HepG2 (cell line): ENCODE results near the gene EEF1A1. TPM values are rescaled to one million over a fixed set of nuclear protein-coding genes. Genes with fewer than 3 reads are reported as not detected.
A peak's percentile ranks its signal among the peaks of the same experiment; 100 is the strongest.

Experiments used
- GZF1 ChIP-seq: sonication (generic); formaldehyde crosslinking; IDR thresholded peaks from 2 replicates; pipeline ENCODE4 v1.5.1; 2020; ENCODE audit warnings: mild to moderate bottlenecking, missing genetic modification reagents
- HDAC6 ChIP-seq: fragments of 200-600 bp; sonication (generic); IDR thresholded peaks from 2 replicates; pipeline ENCODE4 v1.7.0; 2017; ENCODE audit warnings: mild to moderate bottlenecking, antibody characterized with exemption, low read length, low read depth
- JUN ChIP-seq: sonication (generic); formaldehyde crosslinking; IDR thresholded peaks from 2 replicates; pipeline ENCODE4 v1.4.0; 2020; ENCODE audit warnings: mild to moderate bottlenecking, missing genetic modification reagents
- JUND ChIP-seq: sonication (generic); formaldehyde crosslinking; IDR thresholded peaks from 2 replicates; pipeline ENCODE4 v1.8.0; 2022; ENCODE audit warnings: mild to moderate bottlenecking, missing genetic modification reagents
- KLF12 ChIP-seq: sonication (generic); formaldehyde crosslinking; IDR thresholded peaks from 2 replicates; pipeline ENCODE4 v1.4.0; 2020; ENCODE audit warnings: missing genetic modification reagents, borderline replicate concordance
- MBD4 ChIP-seq: IDR thresholded peaks from 2 replicates; pipeline ENCODE4 v1.6.1; 2012; ENCODE audit warnings: low read length, inconsistent platforms, borderline replicate concordance
- MED1 ChIP-seq: sonication (generic); formaldehyde crosslinking; IDR thresholded peaks from 2 replicates; pipeline ENCODE4 v1.4.0; 2020; ENCODE audit warnings: missing genetic modification reagents
- MED13 ChIP-seq: sonication (generic); formaldehyde crosslinking; IDR thresholded peaks from 2 replicates; pipeline ENCODE4 v1.5.0; 2020; ENCODE audit warnings: missing genetic modification reagents
- PHF5A ChIP-seq: IDR thresholded peaks from one replicate; pipeline ENCODE4 v1.6.1; 2018; ENCODE audit warnings: low read depth, missing genetic modification reagents; ENCODE audit not compliant: unreplicated experiment
- SMAD9 ChIP-seq: sonication (generic); formaldehyde crosslinking; IDR thresholded peaks from 2 replicates; pipeline ENCODE4 v1.5.1; 2020; ENCODE audit warnings: mild to moderate bottlenecking, missing genetic modification reagents
- XRCC5 ChIP-seq: fragments of 200-400 bp; formaldehyde crosslinking; optimal IDR thresholded peaks from 2 replicates; pipeline ENCODE3; 2017; ENCODE audit warnings: mild to moderate bottlenecking, low read length
- ZMAT3 ChIP-seq: sonication (generic); formaldehyde crosslinking; conservative IDR thresholded peaks from 2 replicates; pipeline ENCODE4 v1.7.0; 2021; ENCODE audit warnings: missing genetic modification reagents
- ZNF224 ChIP-seq: sonication (generic); formaldehyde crosslinking; IDR thresholded peaks from 2 replicates; pipeline ENCODE4 v1.5.0; 2020; ENCODE audit warnings: mild to moderate bottlenecking, missing genetic modification reagents
- ZNF543 ChIP-seq: sonication (generic); formaldehyde crosslinking; IDR thresholded peaks from 2 replicates; pipeline ENCODE4 v1.4.0; 2020; ENCODE audit warnings: mild to moderate bottlenecking, missing genetic modification reagents
- ZNF720 ChIP-seq: sonication (generic); formaldehyde crosslinking; IDR thresholded peaks from 2 replicates; pipeline ENCODE4 v1.4.0; 2020; ENCODE audit warnings: missing genetic modification reagents
- polyA plus RNA-seq, 8 experiments: library from polyadenylated mRNA; depleted of rRNA in 3 of 8; stranded (reverse) in 7 of 8; unstranded in 1 of 8; fragments of >200 nt; fragmentation: Illumina TruSeq in 4 of 8; extraction: Trizol in 4 of 8; gene quantifications; 2 replicates each; pipeline versions ENCODE4 v1.2.1 to v1.2.3, GENCODE V29; 2011 to 2016; ENCODE audit warnings: low read depth in 4 of 8, missing spikeins in 1 of 8, mixed read lengths in 1 of 8; ENCODE audit not compliant: insufficient read depth in 1 of 8
- total RNA-seq, 5 experiments: library from RNA; depleted of rRNA; stranded (reverse); fragments of >200 nt; fragmentation: Illumina TruSeq; extraction: Trizol; gene quantifications; 2 replicates each; pipeline ENCODE4 v1.2.3, GENCODE V29; 2016; ENCODE audit warnings: low read depth in 1 of 5
- TF ChIP-seq, protein P1 (sequence below): sonication (generic); formaldehyde crosslinking; IDR thresholded peaks from 2 replicates; pipeline ENCODE4 v1.8.1; 2023; ENCODE audit warnings: mild to moderate bottlenecking, moderate library complexity, missing genetic modification reagents
- TF ChIP-seq, protein P2 (sequence below): sonication (generic); formaldehyde crosslinking; IDR thresholded peaks from 2 replicates; pipeline ENCODE4 v1.8.1; 2023; ENCODE audit warnings: missing genetic modification reagents, inconsistent platforms, borderline replicate concordance
- TF ChIP-seq, protein P3 (sequence below): sonication (generic); formaldehyde crosslinking; IDR thresholded peaks from 2 replicates; pipeline ENCODE4 v1.4.0; 2020; ENCODE audit warnings: missing genetic modification reagents, borderline replicate concordance
- TF ChIP-seq, protein P4 (sequence below): IDR thresholded peaks from 2 replicates; pipeline ENCODE4 v1.6.1; 2016; ENCODE audit warnings: missing compliant biosample characterization, missing genetic modification reagents, borderline replicate concordance
- TF ChIP-seq, protein P5 (sequence below): IDR thresholded peaks from 2 replicates; pipeline ENCODE4 v1.6.1; 2012; ENCODE audit warnings: low read depth, low read length, improper control_type of control experiment

Gene EEF1A1
- total and polyA plus RNA-seq, 2 of the 13 experiments (the other 11 are each of a cell fraction or from before 2014, with no cell fraction given): 13,726 to 17,172 TPM

DNA sequence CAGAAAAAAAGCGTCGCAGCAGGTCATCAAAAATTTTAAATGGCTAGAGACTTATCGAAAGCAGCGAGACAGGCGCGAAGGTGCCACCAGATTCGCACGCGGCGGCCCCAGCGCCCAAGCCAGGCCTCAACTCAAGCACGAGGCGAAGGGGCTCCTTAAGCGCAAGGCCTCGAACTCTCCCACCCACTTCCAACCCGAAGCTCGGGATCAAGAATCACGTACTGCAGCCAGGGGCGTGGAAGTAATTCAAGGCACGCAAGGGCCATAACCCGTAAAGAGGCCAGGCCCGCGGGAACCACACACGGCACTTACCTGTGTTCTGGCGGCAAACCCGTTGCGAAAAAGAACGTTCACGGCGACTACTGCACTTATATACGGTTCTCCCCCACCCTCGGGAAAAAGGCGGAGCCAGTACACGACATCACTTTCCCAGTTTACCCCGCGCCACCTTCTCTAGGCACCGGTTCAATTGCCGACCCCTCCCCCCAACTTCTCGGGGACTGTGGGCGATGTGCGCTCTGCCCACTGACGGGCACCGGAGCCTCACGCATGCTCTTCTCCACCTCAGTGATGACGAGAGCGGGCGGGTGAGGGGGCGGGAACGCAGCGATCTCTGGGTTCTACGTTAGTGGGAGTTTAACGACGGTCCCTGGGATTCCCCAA is at the start of gene EEF1A1 (continued):
- TF ChIP-seq, protein P1, sequence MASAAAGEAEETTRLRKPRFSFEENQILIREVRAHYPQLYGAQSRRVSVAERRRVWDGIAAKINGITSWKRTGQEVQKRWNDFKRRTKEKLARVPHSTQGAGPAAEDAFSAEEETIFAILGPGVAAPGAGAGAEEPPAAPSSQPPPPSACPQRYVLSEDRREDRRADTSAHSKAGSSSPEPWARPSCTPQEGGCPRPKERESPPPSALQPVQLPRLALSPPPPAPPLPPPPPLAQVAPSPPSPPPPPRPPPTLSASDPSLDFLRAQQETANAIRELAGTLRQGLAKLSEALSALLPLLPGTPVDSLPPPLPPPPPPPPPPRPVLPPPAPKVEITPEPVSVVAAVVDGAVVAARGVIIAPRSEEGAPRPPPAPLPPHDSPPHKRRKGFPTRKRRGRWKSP (CRISPR knock-in tag): peak; percentile 21; the same call in 1 of the 2 replicates
- peak; percentile 62; the same call in 1 of the 2 replicates for TF ChIP-seq MED1 (CRISPR knock-in tag)
- TF ChIP-seq ZNF720: 0 out of 2 replicates have a peak, but pooled peaks have one; percentile 69
- no peak for TF ChIP-seq JUND (CRISPR knock-in tag)
- TF ChIP-seq KLF12: 0 out of 2 replicates have a peak, but pooled peaks have one; percentile 23
- TF ChIP-seq GZF1 (CRISPR knock-in tag): no peak
- peak; percentile 71; the same call in 1 of the 2 replicates for TF ChIP-seq ZNF224 (CRISPR knock-in tag)
- TF ChIP-seq, protein P2, sequence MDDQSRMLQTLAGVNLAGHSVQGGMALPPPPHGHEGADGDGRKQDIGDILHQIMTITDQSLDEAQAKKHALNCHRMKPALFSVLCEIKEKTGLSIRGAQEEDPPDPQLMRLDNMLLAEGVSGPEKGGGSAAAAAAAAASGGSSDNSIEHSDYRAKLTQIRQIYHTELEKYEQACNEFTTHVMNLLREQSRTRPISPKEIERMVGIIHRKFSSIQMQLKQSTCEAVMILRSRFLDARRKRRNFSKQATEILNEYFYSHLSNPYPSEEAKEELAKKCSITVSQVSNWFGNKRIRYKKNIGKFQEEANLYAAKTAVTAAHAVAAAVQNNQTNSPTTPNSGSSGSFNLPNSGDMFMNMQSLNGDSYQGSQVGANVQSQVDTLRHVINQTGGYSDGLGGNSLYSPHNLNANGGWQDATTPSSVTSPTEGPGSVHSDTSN: peak; percentile 79
- no peak; the same call in 1 of the 2 replicates for TF ChIP-seq JUN
- TF ChIP-seq, protein P3, sequence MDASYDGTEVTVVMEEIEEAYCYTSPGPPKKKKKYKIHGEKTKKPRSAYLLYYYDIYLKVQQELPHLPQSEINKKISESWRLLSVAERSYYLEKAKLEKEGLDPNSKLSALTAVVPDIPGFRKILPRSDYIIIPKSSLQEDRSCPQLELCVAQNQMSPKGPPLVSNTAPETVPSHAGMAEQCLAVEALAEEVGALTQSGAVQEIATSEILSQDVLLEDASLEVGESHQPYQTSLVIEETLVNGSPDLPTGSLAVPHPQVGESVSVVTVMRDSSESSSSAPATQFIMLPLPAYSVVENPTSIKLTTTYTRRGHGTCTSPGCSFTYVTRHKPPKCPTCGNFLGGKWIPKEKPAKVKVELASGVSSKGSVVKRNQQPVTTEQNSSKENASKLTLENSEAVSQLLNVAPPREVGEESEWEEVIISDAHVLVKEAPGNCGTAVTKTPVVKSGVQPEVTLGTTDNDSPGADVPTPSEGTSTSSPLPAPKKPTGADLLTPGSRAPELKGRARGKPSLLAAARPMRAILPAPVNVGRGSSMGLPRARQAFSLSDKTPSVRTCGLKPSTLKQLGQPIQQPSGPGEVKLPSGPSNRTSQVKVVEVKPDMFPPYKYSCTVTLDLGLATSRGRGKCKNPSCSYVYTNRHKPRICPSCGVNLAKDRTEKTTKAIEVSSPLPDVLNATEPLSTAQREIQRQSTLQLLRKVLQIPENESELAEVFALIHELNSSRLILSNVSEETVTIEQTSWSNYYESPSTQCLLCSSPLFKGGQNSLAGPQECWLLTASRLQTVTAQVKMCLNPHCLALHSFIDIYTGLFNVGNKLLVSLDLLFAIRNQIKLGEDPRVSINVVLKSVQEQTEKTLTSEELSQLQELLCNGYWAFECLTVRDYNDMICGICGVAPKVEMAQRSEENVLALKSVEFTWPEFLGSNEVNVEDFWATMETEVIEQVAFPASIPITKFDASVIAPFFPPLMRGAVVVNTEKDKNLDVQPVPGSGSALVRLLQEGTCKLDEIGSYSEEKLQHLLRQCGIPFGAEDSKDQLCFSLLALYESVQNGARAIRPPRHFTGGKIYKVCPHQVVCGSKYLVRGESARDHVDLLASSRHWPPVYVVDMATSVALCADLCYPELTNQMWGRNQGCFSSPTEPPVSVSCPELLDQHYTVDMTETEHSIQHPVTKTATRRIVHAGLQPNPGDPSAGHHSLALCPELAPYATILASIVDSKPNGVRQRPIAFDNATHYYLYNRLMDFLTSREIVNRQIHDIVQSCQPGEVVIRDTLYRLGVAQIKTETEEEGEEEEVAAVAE (CRISPR knock-in tag): no peak
- peak; percentile 83 for TF ChIP-seq MED13 (CRISPR knock-in tag)
- TF ChIP-seq SMAD9 (CRISPR knock-in tag): peak; percentile 84
- TF ChIP-seq MBD4: no peak
- no peak for TF ChIP-seq PHF5A (CRISPR knock-in tag)
- peak; percentile 68; the same call in 1 of the 2 replicates for TF ChIP-seq HDAC6
- TF ChIP-seq, protein P4, sequence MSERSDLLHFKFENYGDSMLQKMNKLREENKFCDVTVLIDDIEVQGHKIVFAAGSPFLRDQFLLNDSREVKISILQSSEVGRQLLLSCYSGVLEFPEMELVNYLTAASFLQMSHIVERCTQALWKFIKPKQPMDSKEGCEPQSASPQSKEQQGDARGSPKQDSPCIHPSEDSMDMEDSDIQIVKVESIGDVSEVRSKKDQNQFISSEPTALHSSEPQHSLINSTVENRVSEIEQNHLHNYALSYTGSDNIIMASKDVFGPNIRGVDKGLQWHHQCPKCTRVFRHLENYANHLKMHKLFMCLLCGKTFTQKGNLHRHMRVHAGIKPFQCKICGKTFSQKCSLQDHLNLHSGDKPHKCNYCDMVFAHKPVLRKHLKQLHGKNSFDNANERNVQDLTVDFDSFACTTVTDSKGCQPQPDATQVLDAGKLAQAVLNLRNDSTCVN (CRISPR knock-in tag): peak; percentile 84
- TF ChIP-seq XRCC5: peak; percentile 11
- TF ChIP-seq ZNF543 (CRISPR knock-in tag): no peak; the same call in 1 of the 2 replicates
- TF ChIP-seq, protein P5, sequence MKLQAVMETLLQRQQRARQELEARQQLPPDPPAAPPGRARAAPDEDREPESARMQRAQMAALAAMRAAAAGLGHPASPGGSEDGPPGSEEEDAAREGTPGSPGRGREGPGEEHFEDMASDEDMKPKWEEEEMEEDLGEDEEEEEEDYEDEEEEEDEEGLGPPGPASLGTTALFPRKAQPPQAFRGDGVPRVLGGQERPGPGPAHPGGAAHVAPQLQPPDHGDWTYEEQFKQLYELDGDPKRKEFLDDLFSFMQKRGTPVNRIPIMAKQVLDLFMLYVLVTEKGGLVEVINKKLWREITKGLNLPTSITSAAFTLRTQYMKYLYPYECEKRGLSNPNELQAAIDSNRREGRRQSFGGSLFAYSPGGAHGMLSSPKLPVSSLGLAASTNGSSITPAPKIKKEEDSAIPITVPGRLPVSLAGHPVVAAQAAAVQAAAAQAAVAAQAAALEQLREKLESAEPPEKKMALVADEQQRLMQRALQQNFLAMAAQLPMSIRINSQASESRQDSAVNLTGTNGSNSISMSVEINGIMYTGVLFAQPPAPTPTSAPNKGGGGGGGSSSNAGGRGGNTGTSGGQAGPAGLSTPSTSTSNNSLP: peak; percentile 28; the same call in 1 of the 2 replicates
- peak; percentile 63 for TF ChIP-seq ZMAT3 (CRISPR knock-in tag)
